RCC 7860 (cell line): Measurements from ENCODE around the gene JCHAIN.
"Not testable (repeated sequence)": the region's sequence is repeated elsewhere in the genome, so short reads cannot be mapped to it uniquely, and the experiment has no call there.

Source experiments
- DNase-seq: peaks from one replicate; pipeline ENCODE4 v3.0.0-alpha.2; 2015; ENCODE audit warnings: low spot score
- FAIRE-seq: peaks from 2 replicates; lab custom pipeline; 2012; peaks lifted over from hg19 to GRCh38; lab: Jason Lieb, UNC

Gene JCHAIN

DNA sequence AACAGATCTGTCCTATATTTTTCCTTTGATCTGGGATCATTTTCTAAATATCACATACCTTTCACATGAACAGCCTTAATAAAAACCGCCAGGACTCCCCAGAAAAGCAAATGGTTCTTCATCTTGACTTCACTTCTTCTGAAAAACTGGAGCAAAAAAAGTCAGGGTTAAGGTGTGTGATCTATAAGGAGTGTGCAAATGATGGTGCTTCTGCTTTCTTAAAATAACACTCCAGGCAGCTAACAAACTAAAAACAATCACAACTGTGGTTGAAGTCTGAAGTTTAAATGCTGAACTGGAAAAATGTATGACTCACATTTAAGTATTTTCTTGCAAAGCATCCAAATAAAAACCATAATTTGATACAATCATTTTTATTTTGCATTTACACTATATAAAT, at the start of gene JCHAIN:
Gene JCHAIN, minus strand, starts transcription at position 140 of the 400 bp plus-strand sequence. Its CDS starts 18 bp downstream, at position 122.
- FAIRE-seq (no peak), DNase-seq (no peak)

- DNase-seq (peak; percentile 59), FAIRE-seq (peak; percentile 88)
Measured at GRCh38 chr4:70715097-70715496, 48.8 kb upstream of the JCHAIN start.

DNA sequence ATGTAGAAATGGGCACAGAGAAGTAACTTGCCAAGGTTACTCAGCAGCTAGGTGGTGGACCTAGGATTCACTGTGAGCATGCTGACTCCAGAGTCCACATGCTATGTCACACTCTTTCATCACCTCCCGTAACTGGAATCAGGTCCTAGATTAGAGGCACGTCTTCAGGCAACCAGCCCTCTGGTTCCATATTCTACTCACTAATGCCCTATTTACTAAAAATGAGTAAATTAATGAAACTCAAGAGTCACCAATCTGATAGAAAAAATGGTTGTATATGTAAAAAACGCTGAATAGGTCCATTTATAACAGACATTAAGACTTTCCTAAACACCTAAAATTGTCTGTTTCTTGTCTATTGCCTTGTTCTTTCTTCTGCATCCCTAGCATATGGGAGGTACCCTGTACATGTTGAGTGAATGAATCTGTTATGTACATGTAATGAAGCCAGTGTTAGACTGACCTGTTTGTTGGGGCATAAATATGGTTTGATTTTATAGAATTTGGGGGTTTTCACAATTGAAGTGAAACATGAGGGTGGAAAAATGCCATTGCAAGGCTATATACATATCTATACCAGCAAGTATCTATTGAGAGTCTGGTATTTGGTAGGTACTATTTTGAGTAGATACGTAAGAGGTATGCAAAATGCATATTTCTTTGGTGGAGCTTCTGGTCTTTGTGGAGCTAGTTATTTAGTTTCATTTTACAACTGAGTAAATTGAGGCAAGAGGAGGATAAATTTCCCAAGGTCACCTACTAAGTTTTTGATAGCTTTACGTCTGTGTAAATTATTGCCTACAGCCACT, 48.0 kb upstream of the JCHAIN start:
- peak; percentile 62 for FAIRE-seq
- peak; percentile 37 for DNase-seq

DNA sequence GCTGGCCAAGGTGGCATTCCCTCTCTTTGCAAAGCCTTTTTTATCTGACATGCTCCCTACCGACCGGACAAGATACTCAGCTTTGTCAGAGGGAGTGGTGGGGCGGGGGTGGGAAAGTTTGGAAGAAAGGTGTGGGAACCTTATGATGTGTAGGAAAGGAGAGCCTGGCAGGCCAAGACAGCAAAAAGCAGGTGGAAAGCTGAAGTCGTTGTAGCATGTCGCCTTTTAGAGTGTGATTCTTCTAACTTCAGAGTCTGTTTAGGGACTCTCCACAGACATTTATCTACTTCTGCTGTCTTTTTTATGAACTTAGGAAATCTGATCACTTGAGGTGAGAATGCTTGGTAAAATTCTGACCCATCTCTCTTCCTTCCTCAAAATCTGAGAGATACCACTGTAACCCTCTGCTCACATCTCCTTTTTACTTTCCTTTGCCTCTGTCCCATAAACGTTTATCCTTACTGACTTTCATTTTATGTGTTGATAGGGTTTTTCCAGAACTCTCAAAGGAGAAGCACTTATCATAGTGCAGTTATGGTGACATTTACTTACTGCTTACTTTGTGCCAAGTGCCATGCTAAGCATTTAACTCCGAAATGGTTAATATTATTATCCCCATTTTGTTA, 47.3 kb upstream of the JCHAIN start:
- DNase-seq (no peak), FAIRE-seq (no peak)

DNA sequence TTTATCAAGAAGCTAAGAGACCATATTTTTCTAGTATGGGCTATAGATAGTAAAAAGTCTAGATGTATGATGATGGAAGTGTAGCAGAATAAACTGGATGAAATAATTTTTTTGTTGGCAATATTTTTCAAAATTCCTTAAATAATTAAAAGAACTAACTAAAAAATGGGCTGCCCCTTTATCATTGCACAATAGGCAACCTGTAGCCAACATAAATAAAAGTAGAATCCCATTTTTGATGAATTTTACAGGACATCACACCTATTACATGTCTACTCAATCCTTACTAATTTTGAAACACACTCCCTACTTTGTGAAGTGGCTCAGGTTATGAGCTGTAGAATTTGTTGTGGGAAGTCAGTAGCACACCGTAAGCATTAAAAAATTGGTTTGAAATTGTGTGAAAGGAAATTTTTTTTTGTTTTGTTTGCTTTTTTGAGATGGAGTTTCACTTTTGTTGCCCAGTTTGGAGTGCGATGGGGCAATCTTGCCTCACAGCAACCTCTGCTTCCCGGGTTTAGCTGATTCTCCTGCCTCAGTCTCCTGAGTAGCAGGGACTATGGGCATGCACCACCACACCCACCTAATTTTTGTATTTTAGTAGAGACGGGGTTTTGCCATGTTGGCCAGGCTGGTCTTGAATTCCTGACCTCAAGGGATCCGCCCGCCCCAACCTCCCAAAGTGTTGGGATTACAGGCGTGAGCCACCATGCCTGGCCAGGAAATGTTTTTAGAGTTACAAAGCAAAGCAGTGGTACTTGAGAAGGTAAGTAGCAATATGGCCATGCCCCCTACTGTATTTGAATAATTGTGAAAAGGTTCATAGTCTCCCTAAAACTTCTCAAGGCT, 46.5 kb upstream of the JCHAIN start:
- no peak for DNase-seq
- FAIRE-seq = no peak

GRCh38 chr4:70712150-70712549, 45.8 kb upstream of the JCHAIN start:
- FAIRE-seq = no peak

DNA sequence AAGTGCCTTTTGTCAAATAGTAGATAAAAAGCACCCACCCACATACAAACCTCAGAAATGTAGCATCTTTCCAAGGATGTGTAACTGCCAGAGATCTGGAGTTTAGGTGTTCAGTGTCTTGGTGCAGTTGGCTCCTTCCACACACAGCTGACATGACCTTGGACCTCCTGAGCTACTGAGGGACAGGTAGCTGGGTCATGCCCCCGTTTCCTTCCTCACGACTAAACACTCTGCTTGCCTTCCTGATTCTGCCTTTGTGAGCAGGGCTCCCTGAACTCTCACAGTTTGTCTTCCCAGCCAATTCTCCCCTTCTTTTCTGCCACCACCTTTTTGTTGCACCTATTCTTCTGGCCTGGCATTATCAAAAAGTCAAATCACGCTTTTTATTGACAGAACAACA, 45.3 kb upstream of the JCHAIN start:
- DNase-seq (no peak), FAIRE-seq (no peak)

More at GRCh38 chr4:70712150-70712549, 45.8 kb upstream of the JCHAIN start:
- DNase-seq = no peak

- FAIRE-seq = no peak
Measured at GRCh38 chr4:70709611-70710205, 43.4 kb upstream of the JCHAIN start.

DNA sequence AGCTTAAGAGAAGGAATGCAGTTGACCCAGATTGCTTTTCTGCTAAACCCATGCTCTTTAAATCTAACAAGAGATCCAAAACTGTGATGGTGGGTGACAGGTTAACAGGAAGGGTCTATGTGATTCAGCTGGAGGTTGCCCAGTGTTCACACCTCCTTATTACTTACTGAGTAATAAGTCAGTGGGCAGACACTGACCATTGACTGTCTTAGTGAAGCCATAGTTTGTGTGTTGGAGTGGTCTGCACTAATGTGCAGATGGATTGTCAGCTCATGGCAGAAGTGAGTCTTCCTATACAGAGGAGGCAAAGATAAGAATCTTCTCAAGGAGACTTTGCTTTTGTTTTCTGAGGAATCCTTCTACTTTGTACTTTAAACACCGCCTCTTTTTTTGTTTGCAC, 40.2 kb upstream of the JCHAIN start:
- DNase-seq = no peak
- FAIRE-seq = no peak

More at GRCh38 chr4:70709611-70710205, 43.4 kb upstream of the JCHAIN start:
- peak; percentile 13 for DNase-seq

DNA sequence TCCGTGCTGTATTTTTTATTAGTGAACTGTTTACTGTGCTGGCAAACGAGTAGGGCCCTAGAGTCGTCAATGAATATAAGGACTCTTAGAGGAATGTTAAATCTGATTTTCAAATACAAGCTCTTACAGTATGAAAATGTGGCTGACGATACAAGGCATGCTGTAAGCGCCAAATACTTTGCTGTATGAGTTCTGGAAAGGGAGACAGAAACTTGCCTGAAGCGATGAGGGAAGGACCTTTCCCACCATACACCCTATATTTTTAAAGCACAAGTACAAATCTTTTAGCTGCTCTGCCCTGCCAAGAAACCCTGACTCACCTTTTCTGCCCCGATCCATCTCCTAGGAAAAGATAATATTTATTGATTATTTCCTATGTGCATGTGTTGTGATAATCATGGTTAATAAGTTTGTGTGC, 39.7 kb upstream of the JCHAIN start:
- DNase-seq (no peak), FAIRE-seq (no peak)

- FAIRE-seq (no peak), DNase-seq (peak; percentile 49)
Measured at GRCh38 chr4:70705183-70706043, 39.1 kb upstream of the JCHAIN start.

DNA sequence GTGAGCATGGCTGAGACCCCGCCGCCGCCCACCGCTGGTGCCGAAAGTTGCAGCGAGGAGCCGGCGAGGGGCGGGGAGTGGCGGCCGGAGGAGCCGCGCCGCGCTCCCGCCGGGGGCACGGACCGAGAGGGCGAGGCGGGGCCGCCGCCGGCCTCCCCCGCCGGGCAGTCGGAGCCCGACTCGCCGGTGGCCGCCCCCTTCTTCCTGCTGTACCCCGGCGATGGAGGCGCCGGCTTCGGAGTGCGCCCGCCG, 38.5 kb upstream of the JCHAIN start:
- DNase-seq (no peak), FAIRE-seq (no peak)

- peak; percentile 50 for DNase-seq
- no peak for FAIRE-seq
Measured at GRCh38 chr4:70704215-70704930, 38.1 kb upstream of the JCHAIN start.

- FAIRE-seq = peak; percentile 81
- DNase-seq = peak; percentile 22
Measured at GRCh38 chr4:70703619-70704214, 37.4 kb upstream of the JCHAIN start.

- not testable (repeated sequence) for FAIRE-seq, DNase-seq
Measured at GRCh38 chr4:70702592-70702991, 36.3 kb upstream of the JCHAIN start.

DNA sequence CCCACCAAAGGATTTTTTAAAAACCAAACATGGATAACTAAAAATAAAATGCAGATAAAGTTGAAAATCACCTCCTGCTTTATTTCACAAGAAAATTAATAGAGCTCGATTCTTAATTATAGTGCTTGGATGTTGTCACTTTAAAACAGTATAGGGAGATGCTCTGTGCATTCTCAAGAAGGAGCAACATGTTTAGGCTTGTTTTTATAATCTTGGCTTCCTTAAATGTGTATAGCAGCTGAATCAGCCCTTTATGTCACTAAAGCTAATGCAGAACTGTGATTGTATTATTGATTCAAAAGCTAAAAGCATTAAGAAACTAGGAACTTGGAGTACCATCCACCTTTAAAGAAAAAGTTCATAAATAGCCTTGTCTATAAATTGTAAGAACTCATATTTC, 35.0 kb upstream of the JCHAIN start:
- DNase-seq (no peak), FAIRE-seq (no peak)

- no peak for FAIRE-seq
Measured at GRCh38 chr4:70700712-70701111, 34.4 kb upstream of the JCHAIN start.

DNA sequence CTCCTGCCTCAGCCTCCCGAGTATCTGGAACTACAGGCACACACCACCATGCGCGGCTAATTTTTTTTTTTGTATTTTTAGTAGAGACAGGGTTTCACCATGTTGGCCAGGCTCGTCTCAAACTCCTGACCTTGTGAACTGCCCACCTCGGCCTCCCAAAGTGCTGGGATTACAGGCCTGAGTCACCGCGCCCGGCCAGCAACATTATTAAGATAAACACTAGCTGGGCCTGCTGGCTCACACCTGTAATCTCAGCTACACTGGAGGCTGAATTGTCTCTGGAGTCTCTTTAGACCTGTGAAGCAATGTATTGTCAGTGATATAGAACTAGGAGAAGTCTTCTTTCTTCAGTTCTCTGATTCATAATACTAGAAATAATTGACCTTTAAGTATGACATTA, 32.1 kb upstream of the JCHAIN start:
- FAIRE-seq = not testable (repeated sequence)

More at GRCh38 chr4:70700712-70701111, 34.4 kb upstream of the JCHAIN start:
- DNase-seq = no peak

GRCh38 chr4:70694633-70695032, 28.3 kb upstream of the JCHAIN start:
- not testable (repeated sequence) for FAIRE-seq, DNase-seq

More for the DNA sequence above, 32.1 kb upstream of the JCHAIN start:
- DNase-seq = not testable (repeated sequence)
